ENCODE measurements around the gene CIBAR2. TPM values are rescaled to one million over a fixed set of nuclear protein-coding genes. Genes with fewer than 3 reads are reported as not detected.

CIBAR2 gene
- not detected for total RNA-seq
- polyA plus RNA-seq, result not detected
- long read RNA-seq, donor 1, result 0 reads
- long read RNA-seq, donor 2, result 0 reads
- long read RNA-seq, donor 3, result 0 reads

DNA sequence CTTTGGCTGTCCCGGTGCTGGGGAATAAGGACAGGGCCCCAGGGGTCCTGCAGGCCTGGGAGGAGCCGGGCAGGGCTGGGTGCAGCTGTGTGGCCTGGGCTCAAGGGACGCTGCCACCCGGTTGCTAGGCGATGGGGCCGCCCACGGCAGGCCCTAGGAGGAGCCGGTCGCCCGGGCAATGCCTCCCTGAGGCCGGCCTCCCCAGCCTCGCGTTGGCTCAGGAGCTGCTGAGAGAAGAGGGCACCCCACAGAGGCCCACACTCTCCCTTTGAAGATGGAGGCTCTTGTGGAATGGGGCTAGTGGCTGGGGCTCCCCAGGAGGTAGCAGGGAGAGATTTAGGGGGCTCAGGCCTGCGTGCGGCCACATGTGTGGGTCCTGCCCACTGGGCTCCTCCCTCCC, at the start of gene CIBAR2:
Gene CIBAR2, minus strand, starts transcription at position 109 of the 400 bp plus-strand sequence. CDS start 120 bp downstream, outside the sequence.
- 85 to 95% (median 89%) methylated on average over 5 to 15 of the region's 15 CpGs for WGBS, 4 donors
- DNase-seq (no peak), ATAC-seq (no peak)
- intact Hi-C loops (cut with DNase I), result loop anchor here in 3 of 10 donors (10.0 kb wide), 6 partner anchors 132 to 602 kb away; partner anchors contain the start of gene GSE1 (in 1 of the 3)
- Histone ChIP-seq H3K36me3 (no peaks in the 10 kb centered on the region), H3K9me3 (no peaks in the 10 kb centered on the region), H3K27me3 (no peaks in the 10 kb centered on the region), H3K27ac (no peak within 1 kb of the TSS), H3K4me3 (no peak within 1 kb of the TSS), H3K4me1 (peaks cover 0 to 9% (median 1%) of the 10 kb centered on the region in 12 donors)
- TF ChIP-seq, protein P1, sequence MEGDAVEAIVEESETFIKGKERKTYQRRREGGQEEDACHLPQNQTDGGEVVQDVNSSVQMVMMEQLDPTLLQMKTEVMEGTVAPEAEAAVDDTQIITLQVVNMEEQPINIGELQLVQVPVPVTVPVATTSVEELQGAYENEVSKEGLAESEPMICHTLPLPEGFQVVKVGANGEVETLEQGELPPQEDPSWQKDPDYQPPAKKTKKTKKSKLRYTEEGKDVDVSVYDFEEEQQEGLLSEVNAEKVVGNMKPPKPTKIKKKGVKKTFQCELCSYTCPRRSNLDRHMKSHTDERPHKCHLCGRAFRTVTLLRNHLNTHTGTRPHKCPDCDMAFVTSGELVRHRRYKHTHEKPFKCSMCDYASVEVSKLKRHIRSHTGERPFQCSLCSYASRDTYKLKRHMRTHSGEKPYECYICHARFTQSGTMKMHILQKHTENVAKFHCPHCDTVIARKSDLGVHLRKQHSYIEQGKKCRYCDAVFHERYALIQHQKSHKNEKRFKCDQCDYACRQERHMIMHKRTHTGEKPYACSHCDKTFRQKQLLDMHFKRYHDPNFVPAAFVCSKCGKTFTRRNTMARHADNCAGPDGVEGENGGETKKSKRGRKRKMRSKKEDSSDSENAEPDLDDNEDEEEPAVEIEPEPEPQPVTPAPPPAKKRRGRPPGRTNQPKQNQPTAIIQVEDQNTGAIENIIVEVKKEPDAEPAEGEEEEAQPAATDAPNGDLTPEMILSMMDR (IDR thresholded peaks at IDR 0.05), result no peak
- TF ChIP-seq POLR2A (IDR thresholded peaks at IDR 0.05), result no peak

DNA sequence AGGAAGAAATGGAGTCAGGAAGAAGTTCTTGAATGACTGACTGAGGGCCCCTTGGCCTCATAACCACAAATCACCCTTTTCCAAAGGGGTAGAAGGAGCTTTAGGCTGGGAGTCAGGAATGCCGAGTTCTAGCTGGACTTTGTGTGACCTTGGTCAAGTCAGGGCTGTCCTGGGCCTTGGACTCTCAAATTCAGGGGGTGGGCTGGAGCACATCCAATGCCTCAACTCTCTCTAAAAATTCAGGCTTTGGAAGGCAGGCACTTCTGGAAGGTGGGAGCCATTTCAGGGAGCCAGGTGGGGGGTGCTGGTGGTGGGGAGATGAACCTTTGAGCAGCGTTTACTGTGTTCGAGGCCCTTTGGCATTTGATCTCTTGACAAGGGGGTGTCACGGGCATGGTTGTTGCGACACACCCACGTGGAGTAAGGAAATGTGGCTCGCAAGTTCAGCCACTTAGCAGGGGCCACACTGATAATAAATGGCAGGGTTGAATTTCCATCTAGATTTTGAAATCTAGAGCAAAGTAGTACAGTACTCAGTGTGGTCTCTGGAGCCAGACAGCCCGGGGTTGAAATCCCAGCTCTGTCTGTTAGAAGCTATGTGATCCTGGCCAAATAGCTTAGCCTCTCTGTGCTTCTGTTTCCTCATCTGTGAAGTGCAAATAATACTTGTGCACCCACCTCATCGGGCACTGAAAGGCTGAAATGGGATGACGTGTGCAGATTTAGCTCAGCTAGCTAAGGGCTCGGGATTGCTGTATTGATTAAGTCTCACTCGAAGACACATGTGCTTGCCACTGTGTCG, 47.1 kb upstream of the CIBAR2 start:
- no peaks in the 10 kb centered on the region for H3K36me3 ChIP-seq
- no peak overlapping the region for H3K4me3 ChIP-seq
- WGBS, 4 donors, result 88 to 92% (median 92%) methylated on average over 13 of the region's 13 CpGs
- H3K27ac ChIP-seq, result peak overlapping the region in 3 of 12 donors; percentile 27 to 78 (median 57)
- DNase-seq (peak in 1 of 5 donors; percentile 21), ATAC-seq (no peak)
- no peaks in the 10 kb centered on the region for H3K9me3 ChIP-seq
- intact Hi-C loops (cut with DNase I), result no loop called here
- peaks cover 0 to 58% (median 34%) of the 10 kb centered on the region in 12 donors for H3K4me1 ChIP-seq
- H3K27me3 ChIP-seq, result no peaks in the 10 kb centered on the region
- TF ChIP-seq, protein P1 (IDR thresholded peaks at IDR 0.05), result no peak
- TF ChIP-seq POLR2A (IDR thresholded peaks at IDR 0.05), result no peak

DNA sequence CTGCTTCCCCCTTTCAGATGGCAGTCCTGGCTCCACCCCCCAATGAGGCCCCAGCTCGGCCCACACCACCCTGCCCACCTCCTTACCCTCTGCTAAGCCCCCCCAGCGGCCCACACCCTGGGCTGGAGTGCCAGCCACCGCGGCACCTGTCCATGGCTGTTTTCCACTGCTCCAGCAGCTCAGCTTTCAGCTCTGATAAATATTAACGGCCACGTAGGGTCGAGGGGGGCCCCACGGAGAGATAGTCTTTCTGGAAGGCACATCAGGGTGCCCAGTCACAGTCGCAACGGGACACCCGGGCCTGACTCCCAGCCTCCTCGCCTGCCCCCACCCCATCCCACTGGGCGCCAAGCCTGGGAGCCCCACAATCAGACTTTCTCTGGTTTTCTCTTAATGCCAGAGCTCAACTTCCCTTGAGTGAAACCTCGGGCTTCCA, 46.5 kb upstream of the CIBAR2 start:
- intact Hi-C loops (cut with DNase I), result no loop called here
- Histone ChIP-seq H3K36me3 (no peaks in the 10 kb centered on the region), H3K27me3 (no peaks in the 10 kb centered on the region), H3K4me1 (peaks cover 0 to 64% (median 35%) of the 10 kb centered on the region in 12 donors), H3K9me3 (no peaks in the 10 kb centered on the region), H3K27ac (peak overlapping the region in 4 of 12 donors; percentile 27 to 78 (median 60)), H3K4me3 (no peak overlapping the region)
- TF ChIP-seq, protein P1 (IDR thresholded peaks at IDR 0.05), result no peak
- no peak for TF ChIP-seq POLR2A (IDR thresholded peaks at IDR 0.05)
- no peak for DNase-seq
- no peak for ATAC-seq
- 55 to 67% (median 63%) methylated on average over 14 of the region's 14 CpGs for WGBS, 4 donors
